SK-N-MC (cell line): ENCODE results near the gene COBL.

Experiments used
- DNase-seq: peaks from one replicate; pipeline ENCODE4 v3.0.0-alpha.2; 2011; ENCODE audit warnings: low read depth, low spot score
- H3K27ac ChIP-seq: fragments of 200-600 bp; sonication (generic); 2 replicates; pipeline ENCODE4 v1.5.1; 2016; ENCODE audit warnings: mixed run types
- H3K36me3 ChIP-seq: fragments of 200-600 bp; sonication (generic); 2 replicates; pipeline ENCODE4 v1.6.1; 2017; ENCODE audit warnings: antibody characterized with exemption, low read length, mixed read lengths; ENCODE audit not compliant: insufficient read depth
- H3K4me3 ChIP-seq: fragments of 200-600 bp; sonication (generic); 2 replicates; pipeline ENCODE4 v1.5.1; 2016
- H3K9ac ChIP-seq: fragments of 200-600 bp; sonication (generic); 2 replicates; pipeline ENCODE4 v1.8.0; 2017; ENCODE audit warnings: mixed run types, mixed read lengths; ENCODE audit not compliant: insufficient read length
- H3K9me3 ChIP-seq: fragments of 200-600 bp; sonication (generic); 2 replicates; pipeline ENCODE4 v1.6.1; 2017; ENCODE audit warnings: low read depth, mild to moderate bottlenecking, antibody characterized with exemption, low read length, moderate library complexity, mixed read lengths
- EZH2 ChIP-seq: fragments of 200-600 bp; sonication (generic); IDR thresholded peaks from one replicate; pipeline ENCODE4 v1.6.1; 2017; ENCODE audit warnings: antibody characterized with exemption
- FOXP2 ChIP-seq: optimal IDR thresholded peaks from 2 replicates; pipeline ENCODE3; 2011; ENCODE audit warnings: mild to moderate bottlenecking, moderate library complexity; ENCODE audit not compliant: insufficient read depth; ENCODE audit errors: extremely low read length, control extremely low read depth
- POLR2AphosphoS5 ChIP-seq: IDR thresholded peaks from 2 replicates; pipeline ENCODE4 v1.6.1; 2012; ENCODE audit warnings: mild to moderate bottlenecking, low read depth, low read length, borderline replicate concordance

Gene COBL

DNA sequence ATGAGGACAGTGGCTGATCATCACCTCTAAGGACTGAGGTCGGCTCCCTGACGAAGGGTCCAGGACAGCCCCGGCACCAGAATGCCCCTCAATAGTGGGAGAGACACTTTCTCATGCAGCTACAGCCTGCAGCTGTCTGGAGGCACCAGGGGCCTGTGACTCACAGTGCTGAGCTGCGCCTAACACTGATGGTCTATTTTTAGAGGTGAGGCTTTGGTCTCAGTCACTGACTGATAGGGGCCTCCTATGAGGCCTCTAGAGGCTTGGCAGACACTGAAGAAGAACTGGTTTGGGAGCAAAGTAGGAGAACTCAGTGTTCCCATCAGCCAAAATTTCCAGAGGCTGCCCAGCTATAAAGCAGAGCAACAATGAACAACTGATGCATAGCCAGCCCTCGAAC is 130.1 kb downstream of the COBL start:
- DNase-seq, result no peak
- TF ChIP-seq POLR2AphosphoS5 (no peak), FOXP2 (no peak)
- Histone ChIP-seq H3K9me3 (no peaks in the 10 kb centered on the region), H3K36me3 (no peaks in the 10 kb centered on the region), H3K9ac (no peak overlapping the region), H3K27ac (no peak overlapping the region), H3K4me3 (no peak overlapping the region)

DNA sequence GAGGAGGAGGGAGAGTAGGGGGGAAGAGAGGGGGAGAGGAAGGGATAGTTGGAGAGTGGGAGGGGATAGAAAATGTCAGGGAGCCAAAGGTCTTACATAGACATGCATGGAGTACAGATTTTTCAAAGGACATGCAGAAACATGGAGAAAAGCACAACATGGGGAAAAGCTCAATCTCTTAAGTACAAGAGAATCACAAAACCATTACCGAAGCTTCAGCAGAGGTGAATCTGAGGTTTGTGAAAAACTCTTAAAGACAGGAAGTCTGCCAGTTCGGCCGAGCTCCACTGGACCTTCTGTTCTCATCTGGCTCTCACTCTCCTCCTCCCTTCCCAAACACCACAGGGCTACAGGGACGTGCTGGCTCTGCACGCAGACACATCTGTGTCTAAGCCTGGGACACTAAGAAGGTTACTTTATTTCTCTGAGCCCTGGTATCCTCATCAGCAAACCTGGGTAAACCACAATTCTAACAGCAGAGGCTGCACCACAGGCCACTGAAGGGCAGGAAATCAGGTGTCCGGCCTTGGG is 133.9 kb downstream of the COBL start:
- Histone ChIP-seq H3K36me3 (no peaks in the 10 kb centered on the region), H3K4me3 (no peak overlapping the region), H3K27ac (no peak overlapping the region), H3K9me3 (no peaks in the 10 kb centered on the region), H3K9ac (no peak overlapping the region)
- TF ChIP-seq POLR2AphosphoS5 (no peak), FOXP2 (no peak), EZH2 (no peak)
- DNase-seq, result no peak

- no peak overlapping the region for H3K27ac ChIP-seq
- no peak for DNase-seq
- no peaks in the 10 kb centered on the region for H3K36me3 ChIP-seq
- TF ChIP-seq POLR2AphosphoS5 (no peak), EZH2 (no peak)
- no peak overlapping the region for H3K4me3 ChIP-seq
- H3K9ac ChIP-seq, result no peak overlapping the region
- no peaks in the 10 kb centered on the region for H3K9me3 ChIP-seq
These were observed 136.5 kb downstream of the COBL start for GRCh38 chr7:51180092-51180491.

DNA sequence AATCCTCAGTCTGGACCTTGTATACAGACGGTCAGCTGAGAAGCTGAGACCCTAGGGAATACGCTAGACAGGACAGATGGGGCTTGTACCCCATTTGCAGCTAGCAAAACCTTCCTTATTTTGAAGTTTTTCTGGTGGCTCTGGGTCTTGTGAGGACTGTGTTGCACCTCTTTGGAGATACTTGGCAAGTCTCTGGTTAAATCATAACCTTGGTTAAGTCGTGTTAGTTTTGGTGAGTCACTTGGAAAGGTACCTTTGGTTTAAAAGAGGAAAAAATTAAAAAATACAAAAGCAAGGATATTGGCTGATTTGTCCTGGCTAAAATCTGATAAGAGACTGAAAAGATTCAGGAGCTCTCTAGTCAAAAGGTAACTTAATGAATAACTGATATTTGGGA is 140.6 kb downstream of the COBL start:
- H3K27ac ChIP-seq, result no peak overlapping the region
- no peak overlapping the region for H3K9ac ChIP-seq
- H3K9me3 ChIP-seq, result no peaks in the 10 kb centered on the region
- no peak overlapping the region for H3K4me3 ChIP-seq
- no peaks in the 10 kb centered on the region for H3K36me3 ChIP-seq
- TF ChIP-seq POLR2AphosphoS5 (no peak), EZH2 (no peak), FOXP2 (no peak)
- DNase-seq, result no peak

GRCh38 chr7:51175316-51175991 is 141.2 kb downstream of the COBL start:
- H3K9me3 ChIP-seq, result no peaks in the 10 kb centered on the region
- H3K36me3 ChIP-seq, result no peaks in the 10 kb centered on the region
- TF ChIP-seq POLR2AphosphoS5, result no peak
- TF ChIP-seq EZH2, result no peak
- no peak for TF ChIP-seq FOXP2
- no peak overlapping the region for H3K9ac ChIP-seq
- DNase-seq, result no peak
- no peak overlapping the region for H3K27ac ChIP-seq
- H3K4me3 ChIP-seq, result no peak overlapping the region

- DNase-seq, result no peak
- Histone ChIP-seq H3K9me3 (no peaks in the 10 kb centered on the region), H3K9ac (no peak overlapping the region), H3K27ac (no peak overlapping the region), H3K4me3 (no peak overlapping the region), H3K36me3 (no peaks in the 10 kb centered on the region)
- no peak for TF ChIP-seq EZH2
- TF ChIP-seq FOXP2, result no peak
- TF ChIP-seq POLR2AphosphoS5, result no peak
These were observed 151.3 kb downstream of the COBL start for GRCh38 chr7:51165337-51165736.

DNA sequence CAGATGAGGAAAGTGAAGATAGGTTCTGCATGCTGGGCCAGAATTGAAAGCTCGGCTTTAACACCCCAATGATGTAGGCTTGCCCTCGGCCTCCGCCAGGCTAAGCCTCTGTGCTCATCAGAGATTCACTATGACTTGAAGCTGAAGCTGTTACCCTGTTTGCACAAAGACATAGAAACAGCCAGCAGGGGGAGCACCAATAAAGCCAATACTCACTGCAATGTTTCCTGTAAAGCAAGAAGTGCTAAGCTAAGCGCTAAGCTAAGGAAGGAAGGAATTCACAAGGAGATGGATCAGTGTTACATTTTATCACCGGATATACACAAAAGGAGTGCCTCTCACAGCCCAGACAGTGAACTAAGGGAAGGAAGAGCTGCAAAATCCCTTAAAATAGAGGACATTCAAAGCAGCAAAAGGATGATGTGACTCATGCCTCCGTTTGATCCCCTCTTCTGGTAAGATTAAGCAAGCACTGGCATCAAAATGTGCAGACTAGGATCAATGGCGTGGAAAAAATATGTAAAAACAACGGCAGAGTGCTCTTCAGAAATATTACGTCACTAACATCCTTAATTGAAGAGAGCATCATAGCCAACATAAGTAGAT is 153.8 kb downstream of the COBL start:
- H3K9ac ChIP-seq, result no peak overlapping the region
- TF ChIP-seq POLR2AphosphoS5 (no peak), FOXP2 (no peak), EZH2 (no peak)
- H3K9me3 ChIP-seq, result no peaks in the 10 kb centered on the region
- no peak overlapping the region for H3K27ac ChIP-seq
- H3K4me3 ChIP-seq, result no peak overlapping the region
- H3K36me3 ChIP-seq, result no peaks in the 10 kb centered on the region
- peak; percentile 67 for DNase-seq

GRCh38 chr7:51161937-51162336 is 154.7 kb downstream of the COBL start:
- TF ChIP-seq POLR2AphosphoS5 (no peak), EZH2 (no peak), FOXP2 (no peak)
- Histone ChIP-seq H3K36me3 (no peaks in the 10 kb centered on the region), H3K9ac (no peak overlapping the region), H3K9me3 (no peaks in the 10 kb centered on the region), H3K4me3 (no peak overlapping the region), H3K27ac (no peak overlapping the region)
- no peak for DNase-seq
